Skeletal muscle satellite cell (primary cell): ENCODE results near the gene FAM131A. TPM values are rescaled to one million over a fixed set of nuclear protein-coding genes. Genes with fewer than 3 reads are reported as not detected.

Source experiments
- H3K27me3 ChIP-seq: 2 replicates; pipeline ENCODE4 v1.7.0; 2013; ENCODE audit warnings: low read length; ENCODE audit not compliant: control insufficient read depth, insufficient read depth
- H3K36me3 ChIP-seq: 2 replicates; pipeline ENCODE4 v1.7.0; 2013; ENCODE audit warnings: mild to moderate bottlenecking, control low read depth, low read length; ENCODE audit not compliant: insufficient read depth
- H3K4me1 ChIP-seq: 2 replicates; pipeline ENCODE4 v1.7.0; 2013; ENCODE audit warnings: low read length; ENCODE audit not compliant: control insufficient read depth, insufficient read depth
- H3K4me2 ChIP-seq: 2 replicates; pipeline ENCODE4 v1.7.0; 2013; ENCODE audit warnings: mild to moderate bottlenecking, low read length
- H3K4me3 ChIP-seq: 2 replicates; pipeline ENCODE4 v1.7.0; 2013; ENCODE audit warnings: low read length
- H3K9ac ChIP-seq: 2 replicates; pipeline ENCODE4 v1.7.0; 2013; ENCODE audit warnings: mild to moderate bottlenecking, low read depth, low read length, moderate library complexity
- H3K9me3 ChIP-seq: replicated peaks from 2 replicates; pipeline ENCODE4 v1.7.0; 2013; ENCODE audit warnings: mild to moderate bottlenecking, control low read depth, low read length
- total RNA-seq: library from RNA; depleted of rRNA; stranded (reverse); fragments of >200 nt; gene quantifications from 2 replicates; pipeline ENCODE4 v1.2.3, GENCODE V29; 2012; rRNA removed

The FAM131A gene
- 18.8 TPM in 2 replicates for total RNA-seq

DNA sequence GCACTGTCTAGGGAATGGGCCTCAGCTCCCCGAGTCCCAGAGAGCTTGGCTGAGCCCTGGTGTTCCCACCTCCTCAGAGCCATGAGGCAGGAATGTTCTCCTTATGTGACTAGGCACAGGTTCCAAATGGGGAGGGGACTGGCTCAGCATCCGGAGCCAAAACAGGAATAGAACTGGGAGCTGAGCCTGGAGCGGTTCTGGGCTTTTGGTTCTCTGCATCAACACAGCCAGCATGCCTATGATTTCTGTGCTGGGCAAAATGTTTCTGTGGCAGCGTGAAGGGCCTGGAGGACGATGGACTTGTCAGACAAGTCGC lies at the start of gene FAM131A:
TSS of gene FAM131A (plus strand) at position 202 of the 316 bp plus-strand sequence. CDS start at position 233, 31 bp downstream.
- Histone ChIP-seq H3K36me3 (peaks cover 32% of the 10 kb centered on the region), H3K4me3 (peak within 1 kb of the TSS; percentile 73), H3K4me1 (peaks cover 73% of the 10 kb centered on the region), H3K9ac (peak within 1 kb of the TSS; percentile 75), H3K27me3 (no peaks in the 10 kb centered on the region), H3K9me3 (no peaks in the 10 kb centered on the region), H3K4me2 (peak within 1 kb of the TSS; percentile 95)

- no peaks in the 10 kb centered on the region for H3K9me3 ChIP-seq
- no peak overlapping the region for H3K4me3 ChIP-seq
- H3K9ac ChIP-seq: no peak overlapping the region
- peaks cover 34% of the 10 kb centered on the region for H3K27me3 ChIP-seq
- H3K36me3 ChIP-seq: no peaks in the 10 kb centered on the region
- H3K4me2 ChIP-seq: no peak overlapping the region
- no peaks in the 10 kb centered on the region for H3K4me1 ChIP-seq
These were observed 47.9 kb upstream of the FAM131A start for GRCh38 chr3:184289426-184289938.

DNA sequence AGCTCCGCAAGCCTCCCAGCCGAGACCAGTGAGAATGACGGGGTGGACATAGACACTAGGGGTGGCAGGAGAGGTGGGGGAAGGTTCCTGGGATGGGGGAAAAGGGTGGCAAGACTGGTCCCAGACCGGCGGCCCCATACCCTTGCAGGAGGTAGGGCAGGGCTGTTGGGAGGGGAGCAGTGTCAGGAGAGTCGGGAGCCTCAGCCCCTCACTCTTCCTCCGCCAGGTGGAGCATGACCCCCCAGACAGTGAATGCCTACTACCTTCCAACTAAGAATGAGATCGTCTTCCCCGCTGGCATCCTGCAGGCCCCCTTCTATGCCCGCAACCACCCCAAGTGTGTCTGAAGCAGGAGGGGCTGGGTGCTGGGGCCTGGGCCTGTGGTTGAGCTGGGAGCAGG lies 47.1 kb upstream of the FAM131A start:
- Histone ChIP-seq H3K36me3 (no peaks in the 10 kb centered on the region), H3K27me3 (peaks cover 31% of the 10 kb centered on the region), H3K4me1 (no peaks in the 10 kb centered on the region), H3K4me3 (no peak overlapping the region), H3K9ac (no peak overlapping the region), H3K4me2 (no peak overlapping the region), H3K9me3 (no peaks in the 10 kb centered on the region)

DNA sequence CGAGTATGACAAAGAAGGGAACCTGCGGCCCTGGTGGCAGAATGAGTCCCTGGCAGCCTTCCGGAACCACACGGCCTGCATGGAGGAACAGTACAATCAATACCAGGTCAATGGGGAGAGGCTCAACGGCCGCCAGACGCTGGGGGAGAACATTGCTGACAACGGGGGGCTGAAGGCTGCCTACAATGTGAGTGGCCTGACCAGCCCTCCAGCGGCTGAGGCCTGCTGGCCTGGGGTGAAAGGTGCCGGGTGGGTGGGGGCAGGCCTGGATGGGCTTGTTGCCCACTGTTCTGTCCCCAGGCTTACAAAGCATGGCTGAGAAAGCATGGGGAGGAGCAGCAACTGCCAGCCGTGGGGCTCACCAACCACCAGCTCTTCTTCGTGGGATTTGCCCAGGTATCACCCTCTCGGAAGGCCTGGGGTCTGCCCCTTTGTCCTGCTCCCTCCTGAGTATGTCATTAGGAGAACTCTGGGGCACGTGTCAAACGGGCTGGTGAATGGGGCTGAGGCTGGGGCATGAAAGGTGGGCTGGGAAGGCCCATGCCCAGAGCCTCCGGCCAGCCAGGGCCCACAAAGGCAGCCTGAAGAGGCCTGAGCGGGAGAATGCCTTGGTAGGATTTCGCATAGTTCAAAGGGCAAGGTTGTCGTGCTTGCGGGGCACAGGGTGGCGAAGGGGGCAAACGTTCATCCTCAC lies 46.2 kb upstream of the FAM131A start:
- Histone ChIP-seq H3K4me1 (no peaks in the 10 kb centered on the region), H3K27me3 (peaks cover 23% of the 10 kb centered on the region), H3K4me2 (no peak overlapping the region), H3K9me3 (no peaks in the 10 kb centered on the region), H3K4me3 (no peak overlapping the region), H3K36me3 (no peaks in the 10 kb centered on the region), H3K9ac (no peak overlapping the region)

DNA sequence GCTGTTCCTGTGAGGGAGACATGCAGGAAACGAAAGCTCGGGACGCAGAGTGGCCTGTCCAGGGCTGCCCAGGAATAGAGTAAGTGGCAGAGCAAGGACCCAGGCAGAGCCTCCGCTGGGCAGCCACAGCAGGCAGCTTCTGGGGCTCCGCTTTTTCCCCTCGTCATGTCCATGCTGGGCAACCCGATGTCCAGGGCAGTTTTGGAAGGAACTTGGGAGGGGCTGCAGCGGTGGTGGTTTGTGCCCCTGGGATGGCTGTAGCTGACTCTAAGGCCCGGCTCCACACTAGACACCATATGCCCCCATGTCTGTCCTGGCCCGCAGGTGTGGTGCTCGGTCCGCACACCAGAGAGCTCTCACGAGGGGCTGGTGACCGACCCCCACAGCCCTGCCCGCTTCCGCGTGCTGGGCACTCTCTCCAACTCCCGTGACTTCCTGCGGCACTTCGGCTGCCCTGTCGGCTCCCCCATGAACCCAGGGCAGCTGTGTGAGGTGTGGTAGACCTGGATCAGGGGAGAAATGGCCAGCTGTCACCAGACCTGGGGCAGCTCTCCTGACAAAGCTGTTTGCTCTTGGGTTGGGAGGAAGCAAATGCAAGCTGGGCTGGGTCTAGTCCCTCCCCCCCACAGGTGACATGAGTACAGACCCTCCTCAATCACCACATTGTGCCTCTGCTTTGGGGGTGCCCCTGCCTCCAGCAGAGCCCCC lies 45.5 kb upstream of the FAM131A start:
- peaks cover 20% of the 10 kb centered on the region for H3K27me3 ChIP-seq
- H3K4me3 ChIP-seq: no peak overlapping the region
- H3K4me1 ChIP-seq: no peaks in the 10 kb centered on the region
- H3K9me3 ChIP-seq: no peaks in the 10 kb centered on the region
- H3K4me2 ChIP-seq: no peak overlapping the region
- H3K9ac ChIP-seq: no peak overlapping the region
- no peaks in the 10 kb centered on the region for H3K36me3 ChIP-seq

DNA sequence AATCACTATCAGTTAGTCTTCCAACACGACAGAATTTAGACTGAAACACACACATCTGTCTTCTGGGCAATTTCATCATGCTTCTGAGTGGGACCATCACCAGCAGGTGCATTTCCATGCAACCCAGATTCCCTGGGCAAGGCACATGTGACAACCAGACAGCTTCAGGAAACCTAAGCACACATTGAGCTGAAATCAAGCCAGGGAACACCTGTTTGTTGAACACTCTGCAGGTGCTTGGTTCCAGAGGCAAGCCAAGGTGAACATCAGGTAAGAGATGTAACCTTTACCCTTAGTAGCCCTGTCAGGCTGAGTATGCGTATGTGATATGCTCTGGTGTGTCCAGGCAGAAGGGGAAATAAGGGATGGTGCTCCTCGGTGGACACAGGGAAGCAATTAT lies 41.6 kb upstream of the FAM131A start:
- H3K36me3 ChIP-seq: peaks cover 9% of the 10 kb centered on the region
- H3K9me3 ChIP-seq: no peaks in the 10 kb centered on the region
- peaks cover 20% of the 10 kb centered on the region for H3K27me3 ChIP-seq
- no peak overlapping the region for H3K9ac ChIP-seq
- H3K4me2 ChIP-seq: no peak overlapping the region
- H3K4me1 ChIP-seq: peaks cover 7% of the 10 kb centered on the region
- no peak overlapping the region for H3K4me3 ChIP-seq

GRCh38 chr3:184296616-184297015 lies 40.8 kb upstream of the FAM131A start:
- Histone ChIP-seq H3K27me3 (peaks cover 20% of the 10 kb centered on the region), H3K9me3 (no peaks in the 10 kb centered on the region), H3K9ac (no peak overlapping the region), H3K4me1 (peaks cover 13% of the 10 kb centered on the region), H3K36me3 (peaks cover 17% of the 10 kb centered on the region), H3K4me3 (no peak overlapping the region), H3K4me2 (no peak overlapping the region)

DNA sequence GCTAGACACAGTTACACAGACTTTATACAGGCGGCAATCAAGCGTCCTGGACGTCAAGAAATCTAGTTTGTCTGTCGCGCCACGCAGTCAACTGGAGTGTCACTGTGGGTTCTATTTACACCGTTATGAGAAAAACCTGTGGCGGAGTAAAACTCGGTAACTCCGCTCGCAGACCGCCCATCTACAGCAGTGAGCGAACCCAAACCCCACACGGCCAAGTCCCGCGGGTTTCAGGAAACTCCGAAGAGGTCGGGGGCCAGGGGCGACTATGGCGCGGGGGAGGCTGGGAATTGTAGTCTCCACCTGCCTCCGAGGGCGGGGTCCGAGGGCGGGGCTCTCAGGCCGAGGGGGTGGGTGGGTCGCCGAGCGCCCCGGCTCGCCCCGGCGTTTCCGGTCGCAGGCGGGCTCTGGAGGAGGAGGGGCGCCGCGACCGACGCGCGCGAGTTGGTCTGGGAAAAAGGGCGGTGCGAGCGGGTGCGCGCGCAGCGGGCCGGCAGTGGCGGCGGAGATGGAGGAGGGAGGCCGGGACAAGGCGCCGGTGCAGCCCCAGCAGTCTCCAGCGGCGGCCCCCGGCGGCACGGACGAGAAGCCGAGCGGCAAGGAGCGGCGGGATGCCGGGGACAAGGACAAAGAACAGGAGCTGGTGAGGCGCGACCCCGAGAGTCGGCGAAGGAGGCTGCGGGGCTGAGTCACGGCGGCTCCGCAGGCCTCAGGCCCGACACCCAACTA lies 38.5 kb upstream of the FAM131A start, which contains the start of gene PSMD2:
TSS of gene PSMD2 (plus strand) at position 483 of the 729 bp plus-strand sequence. CDS start at position 509, 26 bp downstream.
- Histone ChIP-seq H3K36me3 (peaks cover 40% of the 10 kb centered on the region), H3K4me3 (peak within 1 kb of the TSS; percentile 96), H3K4me2 (peak within 1 kb of the TSS; percentile 92), H3K4me1 (peaks cover 17% of the 10 kb centered on the region), H3K9ac (peak within 1 kb of the TSS; percentile 96), H3K27me3 (peaks cover under 1% of the 10 kb centered on the region), H3K9me3 (no peaks in the 10 kb centered on the region)

GRCh38 chr3:184299488-184300377 lies 37.7 kb upstream of the FAM131A start:
- H3K4me2 ChIP-seq: peak overlapping the region; percentile 91
- no peaks in the 10 kb centered on the region for H3K27me3 ChIP-seq
- H3K4me1 ChIP-seq: peaks cover 17% of the 10 kb centered on the region
- H3K36me3 ChIP-seq: peaks cover 48% of the 10 kb centered on the region
- no peaks in the 10 kb centered on the region for H3K9me3 ChIP-seq
- peak overlapping the region; percentile 96 for H3K4me3 ChIP-seq
- H3K9ac ChIP-seq: peak overlapping the region; percentile 96

GRCh38 chr3:184300378-184300720 lies 37.1 kb upstream of the FAM131A start:
- Histone ChIP-seq H3K27me3 (no peaks in the 10 kb centered on the region), H3K9ac (peak overlapping the region; percentile 96), H3K9me3 (no peaks in the 10 kb centered on the region), H3K4me2 (peak overlapping the region; percentile 91), H3K4me3 (peak overlapping the region; percentile 96), H3K4me1 (peaks cover 17% of the 10 kb centered on the region), H3K36me3 (peaks cover 53% of the 10 kb centered on the region)
